ENCODE measurements around the gene CDH23. TPM values are rescaled to one million over a fixed set of nuclear protein-coding genes. Genes with fewer than 3 reads are reported as not detected.

Gene CDH23
- polyA plus RNA-seq, 4 donors: 0.75 to 2.0 (median 1.3) TPM

DNA sequence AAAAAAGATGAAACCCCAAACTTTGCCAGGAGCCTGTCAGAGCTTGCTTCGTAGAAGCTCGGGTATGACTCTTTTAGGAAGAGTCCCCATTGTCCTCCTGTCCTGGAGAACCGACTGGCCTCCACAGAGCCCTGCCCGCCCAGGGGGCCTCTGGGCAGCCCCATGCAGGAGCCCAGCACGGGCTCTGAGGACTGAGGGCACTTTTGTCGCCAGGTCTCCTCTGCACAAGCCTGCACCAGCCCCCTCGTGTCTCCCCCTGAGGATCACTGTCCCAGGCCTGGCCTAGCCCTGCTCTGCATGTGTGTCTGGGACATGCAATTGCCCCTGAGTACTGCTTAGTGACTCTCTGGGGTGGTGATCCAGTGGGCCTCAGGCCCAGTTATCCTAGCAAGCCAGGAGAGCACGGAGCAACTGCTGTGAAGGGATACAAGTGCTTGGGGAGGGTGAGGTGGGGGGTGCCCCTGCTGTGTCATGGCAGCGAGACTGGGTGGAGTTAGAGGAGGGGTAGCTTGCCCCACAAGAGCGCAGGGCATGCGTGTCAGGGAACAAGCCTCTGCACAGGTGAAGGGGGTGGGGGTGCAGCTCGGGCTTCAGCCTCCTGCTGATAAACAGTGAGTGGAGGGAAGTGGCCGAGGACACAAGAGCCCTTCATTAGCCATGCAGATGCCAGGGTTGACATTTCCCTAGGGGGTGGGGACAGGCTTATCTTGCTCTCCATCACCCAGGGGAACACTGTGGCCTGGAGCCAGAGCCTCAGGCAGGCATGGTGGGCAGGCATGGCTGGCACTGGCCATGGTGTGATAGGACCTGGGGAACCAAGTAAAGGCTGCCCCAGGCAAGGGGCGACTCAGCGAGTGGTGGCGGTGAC is 179.4 kb downstream of the CDH23 start:
- DNase-seq (ENCODE audit: low read depth in 4 of 4, low spot score in 2 of 4): no peak

DNA sequence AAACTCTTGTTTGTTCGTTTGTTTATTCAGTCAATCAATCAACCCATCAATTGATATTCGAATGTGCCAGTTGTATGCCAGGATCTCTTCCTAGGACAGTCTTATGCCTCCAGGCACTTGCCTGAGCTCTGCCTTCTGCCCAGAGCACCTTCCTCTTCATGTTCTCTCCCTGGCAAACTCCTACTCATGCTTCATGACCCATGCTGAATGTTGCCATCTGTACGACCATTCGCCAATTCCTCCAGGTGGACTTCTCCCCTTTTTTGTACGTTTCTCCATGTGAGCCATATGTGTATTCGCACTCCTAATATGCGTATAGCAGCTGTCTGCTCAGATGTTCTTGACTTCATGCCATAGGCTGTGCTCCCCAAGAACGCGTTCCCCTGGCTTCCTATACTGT is 180.1 kb downstream of the CDH23 start:
- DNase-seq (ENCODE audit: low read depth in 4 of 4, low spot score in 2 of 4): no peak

GRCh38 chr10:71577345-71577744 is 180.6 kb downstream of the CDH23 start:
- no peak for DNase-seq (ENCODE audit: low read depth in 4 of 4, low spot score in 2 of 4)

DNA sequence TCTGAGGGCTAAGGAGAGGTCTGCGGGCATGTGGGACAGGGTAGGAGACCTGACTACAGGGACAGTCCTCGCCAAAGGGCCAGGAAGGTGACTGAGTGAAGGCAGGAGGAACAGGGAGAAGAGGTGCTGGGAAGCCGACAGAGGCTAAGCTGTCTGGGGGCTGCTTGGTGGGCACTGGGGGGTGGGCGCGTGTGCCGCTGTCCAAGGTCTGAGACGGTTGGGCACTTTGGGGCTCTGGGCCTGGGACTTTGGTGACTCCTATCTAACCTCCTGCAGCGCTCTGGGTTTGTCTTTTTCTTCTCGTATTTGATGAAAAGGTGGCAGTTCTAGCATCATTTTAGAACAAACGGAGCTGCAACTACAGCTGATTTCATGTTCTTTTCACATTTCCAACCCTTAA is 181.3 kb downstream of the CDH23 start:
- DNase-seq (ENCODE audit: low read depth in 4 of 4, low spot score in 2 of 4): no peak

- no peak for DNase-seq (ENCODE audit: low read depth in 4 of 4, low spot score in 2 of 4)
Observed at GRCh38 chr10:71579668-71580067, 182.9 kb downstream of the CDH23 start.

- DNase-seq (ENCODE audit: low read depth in 4 of 4, low spot score in 2 of 4): no peak
Observed at GRCh38 chr10:71580415-71580814, 183.7 kb downstream of the CDH23 start.

- no peak for DNase-seq (ENCODE audit: low read depth in 4 of 4, low spot score in 2 of 4)
Observed at GRCh38 chr10:71580926-71581325, 184.2 kb downstream of the CDH23 start.

DNA sequence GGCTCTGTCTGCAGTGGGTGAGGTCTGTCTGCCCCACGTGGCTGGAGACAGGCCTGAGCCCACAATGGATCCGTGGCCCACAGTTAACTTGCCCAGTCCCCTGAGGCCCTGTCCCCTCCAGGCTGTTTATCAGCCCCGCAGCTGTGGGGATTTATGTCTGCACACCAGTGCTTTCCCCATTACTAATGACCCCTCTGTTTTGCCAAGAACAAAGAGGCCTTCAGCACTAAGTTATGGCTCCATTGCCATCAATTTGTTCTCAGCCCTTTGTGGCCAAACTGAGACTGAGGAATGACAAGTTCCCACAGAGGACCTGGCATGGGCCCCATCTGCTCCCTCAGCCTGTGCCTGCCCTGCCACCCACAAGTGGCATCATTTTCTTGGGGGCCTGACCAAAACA is 184.7 kb downstream of the CDH23 start:
- DNase-seq (ENCODE audit: low read depth in 4 of 4, low spot score in 2 of 4): no peak

DNA sequence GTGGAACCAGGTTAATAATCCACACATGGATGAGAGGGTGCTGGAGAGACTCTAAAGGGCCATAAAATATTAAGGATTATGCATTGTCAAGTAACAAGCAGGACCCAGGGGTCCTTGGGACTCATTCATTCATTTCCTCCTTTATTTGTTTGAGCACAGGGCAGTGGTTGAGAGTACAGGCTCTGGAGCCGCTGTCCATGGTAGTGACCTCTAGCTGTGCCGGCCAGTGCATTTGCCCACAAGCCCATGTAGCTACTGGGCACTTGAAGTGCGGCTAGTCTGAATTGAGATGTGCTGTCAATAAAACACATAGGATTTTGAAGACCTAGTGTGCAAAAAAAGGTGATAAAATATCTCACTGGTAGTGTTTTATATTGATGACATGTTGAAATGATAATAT is 185.3 kb downstream of the CDH23 start:
- DNase-seq (ENCODE audit: low read depth in 4 of 4, low spot score in 2 of 4): no peak

- DNase-seq (ENCODE audit: low read depth in 4 of 4, low spot score in 2 of 4): no peak
Observed at GRCh38 chr10:71582506-71583475, 186.1 kb downstream of the CDH23 start.

- no peak for DNase-seq (ENCODE audit: low read depth in 4 of 4, low spot score in 2 of 4)
Observed at GRCh38 chr10:71584461-71584860, 187.7 kb downstream of the CDH23 start.

- DNase-seq (ENCODE audit: low read depth in 4 of 4, low spot score in 2 of 4): no peak
Observed at GRCh38 chr10:71584902-71585563, 188.3 kb downstream of the CDH23 start.

GRCh38 chr10:71585564-71586290 is 189.0 kb downstream of the CDH23 start:
- DNase-seq (ENCODE audit: low read depth in 4 of 4, low spot score in 2 of 4): no peak

DNA sequence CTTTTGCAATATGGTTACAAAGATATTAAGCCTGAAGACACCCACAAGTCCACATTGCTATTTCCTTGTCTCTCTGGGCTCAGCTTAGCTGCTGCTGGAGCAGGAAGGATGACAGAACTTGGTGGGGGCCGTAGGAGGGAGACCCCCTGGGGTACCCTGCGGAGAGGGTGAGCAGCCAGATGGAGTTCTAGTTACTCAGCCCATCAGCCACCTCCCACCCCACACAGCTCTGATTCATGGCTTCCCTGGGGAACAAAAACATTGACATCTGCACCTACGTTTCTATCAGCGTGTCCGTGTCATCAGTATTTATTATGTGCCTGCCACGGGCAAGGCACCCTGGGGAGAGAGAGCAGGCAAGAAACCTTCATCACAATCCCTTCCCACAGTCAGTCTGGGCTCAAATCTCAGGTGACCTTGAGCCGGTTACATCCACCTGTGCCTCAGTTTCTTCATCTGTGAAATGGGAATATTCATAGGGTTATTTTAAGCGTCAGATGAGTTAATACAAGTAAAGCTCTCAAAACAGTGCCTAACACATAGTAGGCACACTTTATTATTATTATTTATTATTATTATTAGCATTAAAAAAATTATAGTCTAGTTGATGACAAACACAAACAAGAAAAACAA is 191.3 kb downstream of the CDH23 start:
- DNase-seq (ENCODE audit: low read depth in 4 of 4, low spot score in 2 of 4): no peak

- DNase-seq (ENCODE audit: low read depth in 4 of 4, low spot score in 2 of 4): no peak
Observed at GRCh38 chr10:71588685-71589084, 192.0 kb downstream of the CDH23 start.

- no peak for DNase-seq (ENCODE audit: low read depth in 4 of 4, low spot score in 2 of 4)
Observed at GRCh38 chr10:71589617-71590551, 193.2 kb downstream of the CDH23 start.

DNA sequence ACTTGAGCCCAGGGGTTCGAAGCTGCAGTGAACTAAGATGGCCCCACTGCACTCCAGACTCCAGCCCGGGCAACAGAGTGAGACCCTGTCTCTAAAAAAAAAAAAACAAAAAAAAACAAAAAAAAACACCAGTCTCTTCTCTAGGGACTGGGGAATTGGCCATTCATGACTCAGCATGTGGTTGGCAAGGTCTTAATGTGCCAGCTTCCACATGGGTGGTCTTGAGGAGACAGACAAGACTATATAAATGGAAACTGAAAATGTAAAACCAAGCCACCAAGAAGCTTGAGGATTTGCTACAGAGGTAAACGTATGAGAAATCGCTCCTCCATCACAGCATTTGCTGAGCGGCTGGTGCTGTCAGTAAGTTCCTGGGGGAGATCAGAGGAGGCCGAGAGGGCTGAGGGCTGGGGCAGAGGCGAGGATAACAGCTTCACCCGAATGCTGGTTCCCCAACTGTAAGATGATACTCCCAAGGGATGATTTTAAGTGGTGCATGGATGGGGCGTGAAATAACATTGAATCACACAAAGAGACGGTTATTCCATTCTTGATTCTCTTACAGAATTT is 194.1 kb downstream of the CDH23 start:
- DNase-seq (ENCODE audit: low read depth in 4 of 4, low spot score in 2 of 4): no peak

DNA sequence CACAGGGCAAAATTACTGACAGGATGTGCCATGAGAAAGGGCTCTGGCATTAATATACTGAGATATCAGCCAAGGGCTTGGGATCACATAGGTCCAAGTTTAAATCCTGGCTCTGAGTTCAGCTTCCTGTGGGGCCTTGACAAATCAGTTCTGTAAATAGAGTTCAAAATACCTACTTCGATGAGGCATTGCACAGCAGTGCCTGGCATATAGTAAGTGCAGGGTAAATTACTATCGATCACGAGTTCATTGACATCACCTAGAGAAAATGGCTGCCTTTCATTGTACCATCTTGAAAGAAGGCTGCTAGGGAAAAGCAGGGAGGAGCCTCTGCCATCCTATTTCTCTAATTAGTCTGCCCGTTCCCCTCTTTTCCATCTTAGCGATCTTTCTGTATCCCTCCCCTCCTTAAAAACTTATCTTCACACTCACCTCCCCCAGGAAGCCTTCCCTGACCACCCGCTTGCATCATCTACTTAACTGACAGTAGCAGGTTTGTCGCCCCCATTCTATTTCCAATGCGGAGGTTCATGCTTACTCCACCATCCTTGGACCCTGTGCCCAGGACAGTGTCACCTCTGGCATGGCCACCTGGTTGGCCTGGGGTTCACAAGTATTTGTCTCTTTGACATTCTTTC is 198.3 kb downstream of the CDH23 start:
- no peak for DNase-seq (ENCODE audit: low read depth in 4 of 4, low spot score in 2 of 4)
